Hypothalamus (tissue), 51 donors: ENCODE data around the gene SFR1.

ENCODE experiments used
- DNase-seq, 51 donors: peaks; one replicate each; lab custom pipeline; 2025; lab: John Stamatoyannopoulos, UW

Gene SFR1, protein sequence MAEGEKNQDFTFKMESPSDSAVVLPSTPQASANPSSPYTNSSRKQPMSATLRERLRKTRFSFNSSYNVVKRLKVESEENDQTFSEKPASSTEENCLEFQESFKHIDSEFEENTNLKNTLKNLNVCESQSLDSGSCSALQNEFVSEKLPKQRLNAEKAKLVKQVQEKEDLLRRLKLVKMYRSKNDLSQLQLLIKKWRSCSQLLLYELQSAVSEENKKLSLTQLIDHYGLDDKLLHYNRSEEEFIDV

DNA sequence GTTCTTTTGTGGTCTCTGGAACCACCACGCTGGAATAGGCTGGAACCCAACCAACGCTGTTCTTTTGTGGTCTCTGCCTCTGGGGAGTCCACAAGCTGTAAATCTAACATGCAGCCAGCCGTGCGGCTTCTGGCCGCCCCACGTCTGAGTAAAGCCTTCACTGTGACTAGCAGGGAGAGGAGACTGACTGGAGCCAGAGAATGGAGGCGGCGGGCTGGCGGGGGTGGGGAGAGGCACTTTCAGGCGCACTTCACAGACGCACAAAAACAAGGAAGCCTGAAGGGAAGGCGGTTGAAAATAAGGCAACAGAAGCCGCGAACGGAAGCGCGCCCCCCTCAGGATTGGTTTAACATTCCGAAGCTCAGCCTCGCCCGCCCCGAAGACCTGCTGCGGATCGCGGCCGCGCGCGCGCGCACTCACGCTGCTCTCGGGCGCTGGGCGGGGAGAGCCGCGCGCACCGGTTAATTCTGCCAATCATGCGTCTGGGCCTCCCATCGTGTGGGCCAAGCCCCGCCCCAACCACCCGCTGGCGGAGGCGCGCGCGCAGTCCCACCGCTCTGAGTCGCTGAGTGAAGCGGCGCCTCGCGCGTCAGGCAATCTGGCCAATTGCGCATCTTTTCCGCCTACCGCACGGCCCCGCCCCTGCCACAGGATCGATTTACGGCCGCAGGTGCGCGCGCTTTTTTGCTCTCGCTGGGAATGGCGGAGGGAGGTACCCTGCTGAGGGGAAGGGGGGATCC, at the start of gene SFR1:
Gene SFR1, plus strand, starts transcription at position 687 of the 740 bp plus-strand sequence. Its CDS starts 13 bp downstream, at position 700.
- DNase-seq, result peak; percentile 84 to 100 (median 97)

DNA sequence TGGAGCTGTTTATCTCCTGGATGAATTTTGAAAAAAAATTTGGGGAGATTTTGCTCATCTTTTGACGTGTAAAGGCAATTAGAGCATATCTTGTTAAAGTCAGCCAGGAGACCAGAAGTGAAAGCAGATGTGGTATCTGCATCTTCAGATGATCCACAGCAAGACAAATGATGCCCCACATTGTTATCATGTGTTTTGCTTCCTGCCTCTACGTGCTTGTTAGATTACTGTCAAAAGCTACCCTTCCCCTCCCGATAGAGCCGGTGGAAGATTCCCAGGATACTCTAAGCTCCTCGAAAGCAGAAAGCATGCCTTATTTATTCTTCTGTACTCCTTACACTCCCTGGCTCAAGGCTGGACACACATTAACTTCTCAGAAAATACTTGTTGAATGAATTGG, 49.2 kb upstream of the SFR1 start:
- no peak for DNase-seq

DNA sequence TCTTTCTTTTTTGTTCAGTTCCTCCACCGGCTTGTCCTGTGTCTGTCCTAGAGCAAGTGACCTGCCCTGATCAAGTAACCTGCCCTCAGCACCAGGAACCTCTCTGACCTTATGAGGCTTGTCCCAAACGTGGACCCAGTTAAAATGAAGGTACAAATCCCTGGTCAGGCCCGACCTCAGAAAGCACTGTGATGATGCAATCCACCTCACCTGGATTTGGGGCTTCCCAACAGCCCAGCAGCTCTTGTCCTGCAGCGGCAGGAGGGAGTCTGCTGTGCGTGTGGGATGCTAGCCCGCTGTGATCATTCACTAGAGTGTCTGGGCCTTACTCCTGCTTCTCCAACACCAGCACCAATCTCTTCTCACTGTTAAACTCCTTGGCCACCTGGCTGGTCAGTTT, 47.5 kb upstream of the SFR1 start:
- no peak for DNase-seq

DNA sequence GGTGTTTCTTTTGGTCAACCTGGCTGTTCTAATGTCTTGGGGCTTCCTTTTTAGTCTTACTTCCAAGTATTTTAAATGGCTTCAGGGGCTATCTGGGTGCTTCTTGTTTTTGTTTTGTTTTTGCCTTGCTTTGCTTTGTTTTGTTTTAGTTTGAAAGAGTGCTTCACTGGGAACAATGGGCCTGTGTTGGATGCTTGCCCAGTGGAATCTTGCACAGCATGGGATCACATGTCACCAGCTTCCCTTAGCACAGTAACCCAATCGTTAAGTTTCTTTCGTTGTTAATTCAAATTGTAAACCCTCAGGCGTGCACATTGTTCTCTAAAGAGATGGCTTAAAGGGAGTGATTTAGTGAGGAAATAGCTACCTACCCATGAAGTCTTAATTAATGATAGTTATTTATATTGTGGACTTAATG, 45.2 kb upstream of the SFR1 start:
- peak in 40 of 51 donors; percentile 3 to 79 (median 34) for DNase-seq

DNA sequence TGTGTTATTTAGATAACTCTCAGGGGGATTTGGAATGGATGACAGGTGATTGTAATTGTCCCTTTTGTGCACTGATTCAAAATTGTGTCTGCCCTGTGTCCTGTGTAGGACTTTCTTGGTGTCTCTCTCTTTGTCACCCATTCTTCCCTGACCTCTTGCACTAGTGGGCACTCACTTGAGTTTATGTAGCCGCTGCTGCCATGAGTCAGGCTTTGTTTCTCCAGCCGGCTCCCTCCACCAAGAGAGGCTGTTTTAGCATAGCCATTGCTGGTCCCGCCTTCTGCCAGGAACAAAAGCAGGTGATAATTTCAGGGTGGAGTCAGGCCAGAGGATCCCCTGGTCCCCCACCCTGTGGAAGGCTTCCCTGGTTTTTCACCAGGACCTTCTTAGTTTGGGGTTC, 44.7 kb upstream of the SFR1 start:
- DNase-seq, result peak in 3 of 51 donors; percentile 10 to 36 (median 31)

DNA sequence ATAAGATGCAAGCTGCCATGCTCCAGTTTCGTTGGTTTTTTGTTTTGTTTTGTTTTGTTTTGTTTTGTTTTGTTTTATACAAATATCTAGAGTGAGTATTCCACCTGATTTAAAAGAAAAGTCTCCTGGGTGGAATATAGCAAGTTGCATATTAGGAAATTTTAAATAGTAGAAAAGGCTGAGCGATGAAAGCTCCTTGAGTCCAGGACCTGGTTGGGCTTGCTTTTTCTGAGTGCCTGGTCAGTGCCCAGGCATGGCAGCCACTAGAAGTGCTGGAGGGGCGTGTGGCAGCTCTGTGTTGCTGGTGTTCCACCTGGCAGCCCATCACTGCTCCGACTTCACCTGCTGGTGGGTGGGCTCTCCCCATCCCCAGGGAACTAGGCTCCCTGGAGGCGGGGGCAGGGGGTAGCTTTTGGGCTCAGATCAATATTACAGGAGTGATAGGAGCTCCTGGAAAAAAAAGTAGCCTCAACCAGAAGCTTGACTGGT, 44.3 kb upstream of the SFR1 start:
- DNase-seq, result no peak

DNA sequence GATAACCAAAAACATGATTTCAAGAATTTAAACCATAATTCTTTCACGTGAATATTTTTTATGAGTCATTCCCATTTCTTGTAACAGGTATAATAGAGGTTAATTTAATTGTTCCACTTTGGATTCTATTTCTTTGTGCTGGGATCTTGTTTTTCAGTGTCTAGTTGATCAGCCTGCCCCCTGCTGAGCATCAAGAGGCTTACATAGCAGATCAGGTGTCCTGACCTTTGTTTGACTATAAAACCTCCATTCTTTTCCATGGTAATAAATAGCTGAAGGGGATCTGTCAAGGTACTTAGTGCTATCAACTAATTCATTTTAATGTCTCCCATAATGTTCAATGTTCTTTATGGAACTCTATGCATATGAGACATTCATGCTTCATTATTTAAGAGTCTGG, 41.2 kb upstream of the SFR1 start:
- DNase-seq, result peak in 1 of 51 donors; percentile 21

DNA sequence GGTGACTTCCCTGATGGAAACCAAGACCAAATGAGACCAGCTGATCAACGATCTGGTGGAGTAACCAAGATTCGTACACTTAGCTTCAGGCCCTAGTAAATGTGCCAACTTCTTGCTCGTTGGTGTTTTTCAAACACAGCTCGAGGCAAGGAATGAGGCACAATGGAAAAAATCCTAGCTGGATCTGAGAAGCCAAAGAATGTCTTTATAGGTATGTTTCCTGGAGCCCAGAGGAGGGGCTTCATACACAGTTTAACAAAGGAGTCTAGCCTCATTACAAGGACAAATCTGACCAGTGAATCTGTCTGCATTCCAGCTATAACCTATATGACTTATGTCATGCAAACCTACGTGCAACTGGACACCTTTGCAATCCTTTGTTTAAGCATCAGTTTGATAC, 40.0 kb upstream of the SFR1 start:
- DNase-seq, result no peak

DNA sequence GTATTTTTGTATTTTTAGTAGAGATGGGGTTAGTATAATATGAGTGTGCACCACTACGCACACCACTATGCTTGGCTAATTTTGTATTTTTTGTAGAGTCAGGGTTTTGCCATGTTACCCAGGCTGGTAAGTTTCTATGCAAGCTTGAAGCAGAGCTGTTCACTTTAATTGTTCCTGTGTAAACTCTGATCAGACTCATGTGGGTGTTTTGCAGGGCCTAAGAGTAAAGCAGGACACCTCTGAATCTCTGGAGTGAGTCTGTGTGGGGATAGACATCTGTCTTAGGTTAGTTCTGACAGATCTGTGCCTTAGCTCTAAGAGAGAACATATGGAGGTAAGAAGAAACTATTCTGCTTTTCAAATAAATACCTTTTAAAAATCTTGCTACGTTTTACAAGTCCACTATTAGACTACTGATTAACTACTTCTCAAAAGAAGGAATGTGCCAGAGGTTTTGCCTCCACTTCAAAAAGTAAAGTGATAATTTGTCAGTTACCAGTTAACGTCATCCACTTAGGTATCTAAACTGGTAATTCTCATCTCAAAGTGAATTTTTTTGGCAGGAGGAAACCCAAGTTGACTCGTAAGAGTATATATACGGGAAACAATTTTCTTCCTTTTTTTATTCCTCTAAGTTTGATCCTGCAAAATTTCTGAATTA, 37.4 kb upstream of the SFR1 start:
- no peak for DNase-seq

DNA sequence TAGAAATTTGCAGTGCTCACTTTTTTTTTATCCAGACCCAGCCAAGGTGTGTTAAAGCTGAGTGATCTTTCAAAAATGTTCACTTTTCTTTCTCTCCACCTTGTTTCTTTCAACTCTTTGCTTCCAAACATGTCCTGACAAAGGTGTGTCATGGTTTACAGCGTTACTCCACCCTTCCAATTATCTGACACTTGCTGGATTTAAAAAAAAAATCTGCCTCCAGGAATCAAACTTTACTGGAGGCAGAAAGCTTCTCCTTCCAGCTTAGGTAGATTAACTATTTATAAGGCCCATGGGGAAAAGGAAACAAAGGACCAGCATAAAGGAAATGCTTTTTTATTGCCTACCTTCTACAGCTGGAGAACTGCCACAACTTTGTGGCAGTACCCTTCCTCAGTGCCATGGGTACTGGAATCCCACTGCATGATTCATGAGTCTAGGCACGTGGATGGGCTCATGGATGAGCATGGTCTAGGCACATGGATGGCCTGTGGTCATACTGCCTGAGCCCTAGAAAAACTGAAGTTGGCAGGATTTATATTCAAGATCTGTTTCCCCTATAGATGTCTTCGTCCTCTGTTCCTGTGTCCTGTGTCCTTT, 36.1 kb upstream of the SFR1 start, which contains the start of gene COL17A1:
Gene COL17A1, minus strand, starts transcription at position 80 of the 600 bp plus-strand sequence. CDS start 5,207 bp downstream, outside the sequence.
- no peak for DNase-seq

DNA sequence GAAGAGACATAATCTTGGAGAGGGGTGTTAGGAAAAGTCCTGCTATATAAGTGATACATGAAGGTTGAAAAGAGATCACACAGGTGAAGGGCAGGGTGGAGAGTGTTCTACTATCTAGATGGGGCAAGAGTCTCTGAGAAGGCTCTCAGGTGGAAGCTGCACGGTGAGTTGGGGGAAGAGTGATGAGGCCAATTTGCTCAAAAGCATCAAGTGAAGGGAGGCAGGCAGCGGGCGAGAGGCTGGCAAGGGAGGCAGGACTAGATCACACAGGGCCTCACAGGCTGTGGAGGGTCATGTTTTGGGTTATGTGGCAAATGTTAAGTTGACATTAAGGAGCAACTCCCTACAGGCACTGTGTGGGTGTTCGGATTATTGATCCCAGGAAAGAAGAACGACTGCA, 33.7 kb upstream of the SFR1 start:
- DNase-seq, result no peak

DNA sequence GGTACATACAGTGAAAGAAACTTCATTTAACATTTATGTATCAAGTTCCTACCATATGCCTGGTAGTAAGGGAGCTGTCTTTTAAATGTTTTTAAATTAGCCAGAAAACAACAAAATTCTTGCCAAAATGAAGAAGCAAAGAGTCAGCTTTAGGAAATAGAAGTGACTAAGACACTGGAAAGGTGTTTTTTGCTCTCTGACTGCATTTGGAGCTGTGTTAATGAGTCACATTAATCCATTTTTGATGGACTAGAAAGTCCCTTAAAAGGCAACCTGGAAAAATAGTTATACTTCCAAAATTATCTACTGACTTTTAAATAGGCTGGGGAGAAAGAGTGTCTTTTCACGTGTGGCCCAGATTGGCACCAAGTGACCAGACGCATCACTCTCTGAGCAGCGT, 32.4 kb upstream of the SFR1 start:
- DNase-seq, result no peak

DNA sequence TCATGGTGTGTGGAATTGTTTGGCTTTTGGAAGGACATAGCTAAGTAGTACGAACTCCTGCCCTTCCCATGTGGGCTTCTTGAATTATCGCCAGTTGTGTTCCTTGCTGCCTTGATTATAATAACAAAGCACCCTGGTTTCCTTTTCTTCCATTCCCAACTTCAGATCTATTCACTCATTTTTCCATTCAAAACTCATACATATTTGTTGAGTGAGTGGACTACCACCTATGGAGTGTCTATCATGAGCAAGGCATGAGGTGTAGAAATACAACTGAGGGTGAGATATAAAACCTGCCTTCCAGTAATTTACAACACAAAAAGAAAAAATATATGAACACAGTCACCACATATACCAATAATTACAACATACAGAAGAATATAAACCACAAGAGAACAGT, 31.4 kb upstream of the SFR1 start:
- DNase-seq, result no peak

DNA sequence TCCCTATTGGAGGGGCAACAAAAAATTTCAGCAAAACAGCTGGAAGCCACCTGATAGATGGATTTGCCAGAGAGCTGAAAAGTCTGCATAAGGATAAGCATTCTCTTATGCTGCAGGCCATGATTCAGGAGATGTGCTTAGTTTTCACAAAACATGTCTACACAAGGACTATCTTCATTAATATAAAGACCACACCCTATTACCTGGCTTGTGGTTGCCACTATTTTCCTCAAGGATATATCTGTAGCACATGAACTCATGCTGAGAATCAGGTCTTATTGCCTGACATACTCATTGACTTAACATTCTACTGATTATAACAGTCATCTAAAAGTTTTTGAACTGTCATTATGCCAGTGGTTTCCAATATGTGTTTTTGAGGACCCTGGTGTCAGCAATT, 29.2 kb upstream of the SFR1 start:
- no peak for DNase-seq

DNA sequence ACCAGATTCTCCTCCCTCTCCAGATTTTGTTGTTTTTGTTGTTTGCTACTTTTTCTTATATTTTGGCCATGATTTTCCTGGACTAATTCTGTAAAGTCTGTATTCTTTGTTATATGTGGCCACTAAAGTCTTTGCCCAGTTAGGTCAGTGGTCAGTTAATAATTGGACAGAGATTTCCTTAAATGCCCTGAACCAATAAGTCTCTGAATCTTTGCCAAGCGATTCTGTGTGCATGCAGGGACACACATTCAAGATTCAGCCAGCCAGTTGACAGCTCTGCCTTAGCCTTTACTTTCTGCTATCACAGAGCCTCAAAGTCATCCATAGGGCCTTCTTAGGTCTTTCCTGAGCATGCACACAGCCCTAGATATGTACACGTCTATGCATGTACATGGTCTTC, 25.3 kb upstream of the SFR1 start:
- DNase-seq, result no peak

DNA sequence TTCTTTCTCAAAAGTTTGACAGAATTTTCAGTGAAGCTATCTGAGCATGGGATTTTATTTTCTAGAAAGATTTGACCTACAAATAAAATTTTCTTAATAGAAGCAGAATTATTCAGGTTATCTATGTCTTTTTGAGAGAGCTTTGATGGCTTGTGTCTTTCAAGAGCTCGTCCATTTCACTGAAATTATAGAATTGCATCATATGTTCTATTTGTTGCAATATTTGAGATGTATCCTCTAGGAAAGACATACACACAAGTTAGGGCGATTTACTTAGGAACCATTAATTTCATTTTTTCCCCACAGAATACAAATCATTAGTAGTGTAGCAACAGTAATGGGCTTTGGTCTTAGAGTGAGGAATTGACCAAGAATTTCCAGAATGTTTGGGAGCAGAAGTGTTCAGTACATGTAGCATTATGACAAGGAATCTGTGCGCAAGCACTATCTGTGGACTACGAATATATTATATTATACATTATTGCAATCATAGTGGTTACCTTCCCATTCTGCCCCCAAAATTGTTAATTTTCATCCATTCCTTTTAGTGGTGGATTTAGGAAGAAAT, 23.5 kb upstream of the SFR1 start:
- no peak for DNase-seq

DNA sequence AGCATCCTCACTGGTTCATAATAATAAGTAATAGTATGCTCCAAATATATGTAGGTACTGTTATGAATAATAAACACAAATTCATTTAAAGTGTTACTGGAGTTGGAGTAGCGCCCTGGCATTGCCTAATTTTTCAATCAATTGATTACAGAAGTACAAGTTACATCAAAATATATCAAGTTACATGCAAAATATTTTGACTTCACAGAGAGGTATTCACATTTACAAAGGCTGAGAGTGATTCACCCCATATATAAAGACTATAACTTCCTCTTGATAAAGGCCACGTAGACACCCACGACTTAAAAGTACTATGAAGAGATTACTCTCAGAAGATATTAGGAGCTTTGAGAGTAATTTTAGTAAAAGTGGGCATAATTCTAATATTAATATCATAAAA, 22.7 kb upstream of the SFR1 start:
- DNase-seq, result no peak

DNA sequence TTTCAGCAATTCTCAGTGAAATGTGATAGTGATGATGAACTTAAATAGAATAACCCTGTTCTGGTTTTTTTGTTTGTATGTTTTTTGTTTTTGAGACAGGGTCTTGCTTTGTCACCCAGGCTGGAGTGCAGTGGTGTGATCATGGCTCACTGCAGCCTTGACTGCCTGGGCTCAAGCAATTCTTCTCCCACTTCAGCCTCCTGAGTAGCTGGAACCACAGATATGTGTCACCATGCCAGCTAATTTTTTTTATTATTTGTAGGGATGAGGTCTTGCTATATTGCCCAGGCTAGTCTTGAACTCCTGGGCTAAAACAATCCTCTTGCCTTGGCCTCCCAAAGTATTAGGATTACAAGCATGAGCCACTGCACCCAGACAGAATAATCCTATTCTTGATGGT, 22.0 kb upstream of the SFR1 start:
- no peak for DNase-seq

DNA sequence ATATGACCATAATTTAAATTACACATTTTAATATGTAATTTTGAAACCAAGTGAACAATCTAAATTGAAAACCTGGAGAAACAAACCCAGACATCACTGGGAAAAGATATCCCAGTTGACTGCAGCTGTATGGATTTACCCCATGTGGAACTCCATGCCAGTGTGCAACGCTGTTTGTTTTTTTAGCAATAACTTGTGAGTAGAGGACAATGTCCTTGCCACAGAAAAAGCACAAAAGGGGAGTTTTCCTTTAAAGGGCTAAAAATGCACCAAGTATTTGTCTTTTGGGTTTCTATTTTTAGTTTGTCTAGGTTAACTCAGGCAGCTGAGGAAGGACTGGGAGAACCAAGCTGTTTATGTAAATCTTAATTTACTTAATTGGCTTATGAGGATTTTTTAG, 21.2 kb upstream of the SFR1 start:
- no peak for DNase-seq

DNA sequence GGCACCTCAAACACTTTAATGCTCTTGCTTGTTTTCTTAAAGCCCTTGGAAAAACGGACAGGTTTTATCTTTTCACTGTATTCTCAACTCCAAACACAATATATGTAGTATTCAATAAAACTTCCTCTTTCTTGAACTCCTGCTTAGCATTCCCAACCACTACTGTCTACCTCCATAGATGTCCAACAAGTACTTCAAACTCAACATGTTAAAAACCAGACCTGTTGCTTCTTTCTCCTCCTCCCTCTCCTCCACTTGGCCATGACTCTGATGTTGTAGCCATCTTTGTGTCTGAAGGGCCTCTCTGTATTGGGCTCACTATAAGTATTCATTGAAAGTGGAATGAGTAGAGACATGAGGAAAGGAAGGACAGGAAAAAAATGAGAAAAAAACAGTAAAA, 20.1 kb upstream of the SFR1 start:
- DNase-seq, result no peak

DNA sequence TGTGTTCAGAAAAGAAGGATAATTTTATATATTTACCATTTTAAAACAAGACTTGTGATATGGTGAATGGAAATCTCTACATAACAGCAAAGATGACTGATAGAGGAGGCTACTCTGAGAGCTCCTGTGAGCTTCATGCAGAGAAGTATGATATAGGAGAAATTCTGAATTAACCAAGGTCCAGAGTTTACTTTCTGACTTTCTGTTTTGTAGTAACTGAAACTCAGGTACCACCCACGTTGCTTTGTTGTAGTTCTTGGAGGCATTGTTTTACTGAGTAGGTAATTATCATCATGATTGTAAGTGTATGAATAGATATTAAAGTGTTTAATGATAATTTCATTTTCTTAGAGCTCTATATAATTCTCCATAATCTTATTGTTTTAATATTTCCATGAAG, 18.0 kb upstream of the SFR1 start:
- no peak for DNase-seq
